NT2/D1 (cell line): ENCODE measurements around the gene ZNF747.

Experiments used
- SUZ12 ChIP-seq: IDR thresholded peaks from 2 replicates; pipeline ENCODE4 v1.6.1; 2011; ENCODE audit not compliant: insufficient read length, insufficient read depth; ENCODE audit errors: extremely low read depth
- YY1 ChIP-seq: IDR thresholded peaks from 2 replicates; pipeline ENCODE4 v1.6.1; 2011; ENCODE audit not compliant: insufficient read length, insufficient read depth
- ZNF274 ChIP-seq: IDR thresholded peaks from 2 replicates; pipeline ENCODE4 v1.6.1; 2011; ENCODE audit warnings: mild to moderate bottlenecking, low read depth, low read length

DNA sequence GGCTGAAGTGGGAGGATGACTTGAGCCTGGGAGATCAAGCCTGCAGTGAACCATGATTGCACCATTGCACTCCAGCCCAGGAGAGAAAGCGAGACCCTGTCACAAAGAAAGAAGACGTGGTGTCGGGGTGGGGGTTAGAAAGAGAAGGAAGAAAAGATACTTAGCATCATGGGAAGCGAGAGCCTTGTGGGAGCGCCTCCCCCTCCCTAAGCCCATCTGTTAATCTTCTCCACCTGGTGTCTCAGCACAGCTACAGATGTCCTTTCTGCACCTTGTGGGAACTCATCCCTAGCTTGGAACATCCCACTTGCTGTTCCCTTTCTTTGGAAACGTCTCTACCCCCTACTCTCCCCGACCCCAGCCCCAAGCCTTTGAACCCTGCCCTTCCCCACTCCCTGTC, 30.9 kb upstream of the ZNF747 start:
- no peak for TF ChIP-seq YY1
- TF ChIP-seq ZNF274: no peak
- no peak for TF ChIP-seq SUZ12
